Nephron progenitor cell (in vitro differentiated cells): Measurements from ENCODE around the gene CBX7.

ENCODE experiments used
- DNase-seq: peaks from one replicate; pipeline ENCODE4 v3.0.0; 2021
- H3K27ac Mint-ChIP-seq: 2 replicates; pipeline ENCODE4 v1.8.0; 2021; ENCODE audit warnings: mild to moderate bottlenecking, moderate library complexity, mixed read lengths
- H3K27me3 Mint-ChIP-seq: 2 replicates; pipeline ENCODE4 v1.8.0; 2021; ENCODE audit warnings: mild to moderate bottlenecking, low read depth, mixed read lengths; ENCODE audit not compliant: poor library complexity
- H3K36me3 Mint-ChIP-seq: 2 replicates; pipeline ENCODE4 v1.8.0; 2021; ENCODE audit warnings: low read depth, mixed read lengths
- H3K4me1 Mint-ChIP-seq: 2 replicates; pipeline ENCODE4 v1.8.0; 2021; ENCODE audit warnings: mixed read lengths
- H3K4me3 Mint-ChIP-seq: 2 replicates; pipeline ENCODE4 v1.8.0; 2021; ENCODE audit warnings: mild to moderate bottlenecking, moderate library complexity, mixed read lengths
- H3K9me3 Mint-ChIP-seq: 2 replicates; pipeline ENCODE4 v1.8.0; 2021; ENCODE audit warnings: mild to moderate bottlenecking, moderate library complexity, mixed read lengths
- TF ChIP-seq, protein P1 (sequence below): fragments of 200-600 bp; sonication (generic); IDR thresholded peaks from 2 replicates; pipeline ENCODE4 v1.5.0; 2021; ENCODE audit warnings: antibody characterized with exemption

Gene CBX7

DNA sequence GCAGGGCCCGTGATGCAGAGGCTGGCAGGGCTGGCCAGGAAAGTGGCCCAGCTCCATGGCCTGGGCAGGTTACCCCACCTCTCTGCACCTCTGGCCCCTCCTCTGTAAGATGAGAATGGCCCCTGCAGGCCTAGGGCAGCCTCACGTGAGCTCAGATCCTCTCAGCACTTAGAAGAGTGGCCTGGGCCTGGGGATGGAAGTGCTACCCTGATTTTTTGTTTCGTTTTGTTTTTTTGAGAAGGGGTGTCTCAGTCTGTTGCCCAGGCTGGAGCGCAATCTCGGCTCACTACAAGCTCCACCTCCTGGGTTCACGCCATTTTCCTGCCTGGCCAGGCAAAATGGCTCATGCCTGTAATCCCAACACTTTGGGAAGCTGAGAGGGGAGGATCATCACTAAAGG, 54.5 kb downstream of the CBX7 start:
- Mint-ChIP-seq H3K36me3 (no peaks in the 10 kb centered on the region), H3K9me3 (no peaks in the 10 kb centered on the region), H3K27ac (peak overlapping the region; percentile 96)

DNA sequence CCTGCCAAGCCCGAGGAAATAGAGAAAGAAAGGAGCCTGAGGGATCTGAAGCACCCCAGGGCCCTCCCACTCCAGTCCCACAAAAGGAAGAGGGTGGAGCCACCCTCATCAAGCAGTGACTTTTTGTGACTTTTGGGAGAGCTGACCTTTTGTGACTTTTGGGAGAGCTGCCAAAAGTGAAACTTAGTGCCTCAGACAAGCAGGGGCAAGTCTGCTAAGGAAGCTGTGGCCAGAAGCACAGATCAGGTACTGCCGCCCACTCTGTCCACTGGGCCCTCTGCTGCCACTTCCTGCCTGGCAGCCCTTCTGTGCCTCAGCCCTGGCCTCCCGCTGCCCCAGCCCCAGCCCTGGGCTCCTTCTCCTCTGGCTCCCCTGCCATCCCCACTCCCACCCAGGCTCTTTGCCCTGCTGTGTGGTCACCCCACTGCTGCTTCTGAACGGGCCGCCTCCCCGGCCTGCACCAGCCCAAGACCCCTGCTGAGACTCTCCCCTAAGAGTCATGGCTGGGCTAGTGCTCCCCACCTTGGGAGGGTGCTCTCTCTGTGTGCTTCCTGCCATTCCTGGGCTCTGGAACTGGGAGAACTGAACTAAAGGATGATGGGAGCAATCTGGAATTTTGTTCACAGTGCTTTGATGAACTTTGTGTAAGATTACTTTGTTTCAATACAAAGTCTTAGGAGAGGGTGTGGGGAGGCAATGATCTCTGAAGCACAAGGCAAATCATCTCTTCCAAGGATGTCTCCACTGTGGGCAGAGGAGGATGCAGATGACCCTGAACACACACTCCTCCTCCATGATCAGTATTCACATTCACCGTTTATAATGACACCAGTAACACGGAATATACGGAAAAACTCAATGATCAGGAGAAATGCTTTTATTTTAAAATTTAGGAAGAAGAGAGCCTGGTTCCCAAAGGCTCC, 55.1 kb downstream of the CBX7 start, which contains the start of gene APOBEC3H:
TSS of gene APOBEC3H (plus strand) at position 147 of the 923 bp plus-strand sequence. CDS start 3,035 bp downstream, outside the sequence.
- TF ChIP-seq, protein P1, sequence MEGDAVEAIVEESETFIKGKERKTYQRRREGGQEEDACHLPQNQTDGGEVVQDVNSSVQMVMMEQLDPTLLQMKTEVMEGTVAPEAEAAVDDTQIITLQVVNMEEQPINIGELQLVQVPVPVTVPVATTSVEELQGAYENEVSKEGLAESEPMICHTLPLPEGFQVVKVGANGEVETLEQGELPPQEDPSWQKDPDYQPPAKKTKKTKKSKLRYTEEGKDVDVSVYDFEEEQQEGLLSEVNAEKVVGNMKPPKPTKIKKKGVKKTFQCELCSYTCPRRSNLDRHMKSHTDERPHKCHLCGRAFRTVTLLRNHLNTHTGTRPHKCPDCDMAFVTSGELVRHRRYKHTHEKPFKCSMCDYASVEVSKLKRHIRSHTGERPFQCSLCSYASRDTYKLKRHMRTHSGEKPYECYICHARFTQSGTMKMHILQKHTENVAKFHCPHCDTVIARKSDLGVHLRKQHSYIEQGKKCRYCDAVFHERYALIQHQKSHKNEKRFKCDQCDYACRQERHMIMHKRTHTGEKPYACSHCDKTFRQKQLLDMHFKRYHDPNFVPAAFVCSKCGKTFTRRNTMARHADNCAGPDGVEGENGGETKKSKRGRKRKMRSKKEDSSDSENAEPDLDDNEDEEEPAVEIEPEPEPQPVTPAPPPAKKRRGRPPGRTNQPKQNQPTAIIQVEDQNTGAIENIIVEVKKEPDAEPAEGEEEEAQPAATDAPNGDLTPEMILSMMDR, result no peak
- Mint-ChIP-seq H3K27ac (peak within 1 kb of the TSS; percentile 96), H3K4me3 (peak within 1 kb of the TSS; percentile 40), H3K4me1 (peaks cover 80% of the 10 kb centered on the region), H3K27me3 (peaks cover 3% of the 10 kb centered on the region), H3K36me3 (no peaks in the 10 kb centered on the region), H3K9me3 (no peaks in the 10 kb centered on the region)
- no peak for DNase-seq

More for the DNA sequence above, 54.5 kb downstream of the CBX7 start:
- Mint-ChIP-seq H3K4me1 (peaks cover 74% of the 10 kb centered on the region), H3K4me3 (peak overlapping the region; percentile 40), H3K27me3 (peaks cover 7% of the 10 kb centered on the region)
- DNase-seq, result no peak
- TF ChIP-seq, protein P1, result no peak

DNA sequence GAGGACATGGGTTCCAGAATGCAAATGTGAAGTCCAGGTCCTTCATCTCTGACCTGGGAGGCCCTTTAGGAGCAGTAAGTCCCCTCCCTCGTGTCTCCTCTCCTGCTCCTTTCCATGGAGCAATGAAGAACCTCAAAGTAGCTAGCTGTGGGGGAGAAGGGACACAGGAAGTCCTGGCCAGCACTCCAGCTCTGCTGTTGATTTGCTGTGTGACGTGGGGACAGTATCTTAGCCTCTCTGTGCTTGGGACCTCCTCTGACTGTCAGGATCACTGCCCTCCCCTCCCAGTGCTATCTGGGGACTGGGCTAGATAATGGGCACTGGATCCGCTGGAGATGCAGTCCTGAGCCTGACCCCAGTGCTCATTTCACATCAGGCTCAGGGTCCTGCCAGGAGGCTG, 56.5 kb downstream of the CBX7 start:
- no peak for DNase-seq
- Mint-ChIP-seq H3K4me1 (peaks cover 79% of the 10 kb centered on the region), H3K36me3 (no peaks in the 10 kb centered on the region), H3K9me3 (no peaks in the 10 kb centered on the region), H3K27ac (no peak overlapping the region), H3K27me3 (peaks cover 3% of the 10 kb centered on the region), H3K4me3 (no peak overlapping the region)
- TF ChIP-seq, protein P1, result no peak

DNA sequence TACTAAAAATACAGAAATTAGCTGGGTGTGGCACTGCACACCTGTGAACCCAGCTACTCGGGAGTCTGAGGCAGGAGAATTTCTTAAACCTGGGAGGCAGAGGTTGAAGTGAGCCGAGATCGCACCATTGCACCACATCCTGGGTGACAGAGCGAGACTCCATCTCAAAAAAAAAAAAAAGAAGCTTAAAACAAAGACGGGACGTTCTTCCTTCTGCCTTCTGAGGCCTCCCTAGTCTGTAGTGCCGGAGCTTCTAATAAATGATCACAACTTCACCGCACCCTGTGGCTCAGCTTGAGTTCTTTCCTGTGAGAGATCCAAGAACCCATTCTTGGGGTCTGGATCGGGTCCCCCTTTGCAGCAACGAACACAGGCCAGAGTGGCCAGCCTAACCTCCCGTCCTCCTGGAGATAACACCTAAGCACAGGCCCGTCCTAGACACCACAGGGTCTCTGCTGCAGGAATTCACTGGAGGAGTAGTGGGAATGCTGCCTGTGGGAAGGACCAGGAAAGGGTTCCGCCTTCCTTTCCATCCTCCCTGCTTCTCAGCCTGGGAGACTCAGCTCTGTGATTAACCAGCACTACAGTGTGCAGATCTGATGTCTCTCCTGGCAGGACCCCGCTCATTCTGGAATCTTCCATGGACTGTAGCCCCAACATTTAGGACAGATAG, 57.6 kb downstream of the CBX7 start:
- no peak overlapping the region for H3K4me3 Mint-ChIP-seq
- no peaks in the 10 kb centered on the region for H3K36me3 Mint-ChIP-seq
- peak overlapping the region; percentile 68 for H3K27ac Mint-ChIP-seq
- DNase-seq, result no peak
- peaks cover 3% of the 10 kb centered on the region for H3K27me3 Mint-ChIP-seq
- peaks cover 71% of the 10 kb centered on the region for H3K4me1 Mint-ChIP-seq
- H3K9me3 Mint-ChIP-seq, result no peaks in the 10 kb centered on the region
- TF ChIP-seq, protein P1, result no peak

DNA sequence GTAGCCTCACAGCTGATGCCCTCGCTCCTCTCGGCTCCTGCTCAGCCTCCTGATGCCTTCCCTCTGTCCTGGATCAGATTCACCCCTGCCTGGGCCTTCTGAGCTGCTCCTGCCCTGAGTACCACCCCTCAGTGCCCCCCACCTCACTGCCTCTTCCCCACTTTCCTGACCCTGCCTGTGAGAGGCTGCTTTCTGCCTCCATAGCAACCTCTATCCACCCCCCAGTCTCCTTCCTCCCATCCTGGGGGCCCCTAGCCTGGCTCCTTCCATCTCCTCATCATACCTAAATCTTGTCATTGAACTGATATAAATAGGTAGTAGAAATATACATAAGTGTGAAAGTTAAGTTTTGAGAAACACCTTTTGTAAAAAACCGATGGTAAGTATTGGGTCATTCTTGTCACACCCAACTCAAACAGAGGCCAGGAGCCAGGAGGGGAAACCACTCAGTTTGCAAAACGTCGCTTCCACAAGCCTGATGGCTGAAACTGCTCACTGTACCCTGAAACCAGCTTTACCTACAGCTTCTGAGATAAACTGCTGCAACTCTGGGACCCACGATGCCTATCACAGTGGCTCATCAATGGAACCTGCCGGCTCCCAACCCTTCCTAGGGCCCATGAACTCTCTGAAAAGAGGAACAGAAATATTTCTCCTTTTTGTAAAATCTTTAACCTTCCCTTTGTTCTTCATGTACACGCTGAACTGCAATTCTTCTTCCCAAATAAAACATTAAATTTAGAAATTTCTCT, 60.2 kb downstream of the CBX7 start:
- Mint-ChIP-seq H3K4me3 (no peak overlapping the region), H3K4me1 (peaks cover 74% of the 10 kb centered on the region), H3K27ac (no peak overlapping the region), H3K9me3 (no peaks in the 10 kb centered on the region), H3K27me3 (peaks cover 12% of the 10 kb centered on the region), H3K36me3 (no peaks in the 10 kb centered on the region)
- no peak for DNase-seq
- TF ChIP-seq, protein P1, result no peak
